HepG2 (cell line): Measurements from ENCODE around the gene NEK9. TPM values are rescaled to one million over a fixed set of nuclear protein-coding genes. Genes with fewer than 3 reads are reported as not detected.

ENCODE experiments used
- ATAC-seq: fragments of 200-7000 bp; cut with Tn5 transposase; 3 replicates; pipeline ENCODE4 v1.9.1; 2020; ENCODE audit warnings: mild to moderate bottlenecking, moderate library complexity
- BruUV-seq: library from RNA; stranded (reverse); fragments of 400-500 nt; replicated peaks from 2 replicates; lab custom pipeline; 2021; lab: Mats Ljungman, UMichigan
- CTCF ChIA-PET: fragments of 300-600 bp; formaldehyde crosslinking; extraction: SDS; loops from one replicate; lab custom pipeline; 2021; ENCODE audit warnings: low total read pairs, inconsistent platforms, low intra/inter-chr PET ratio; lab: Yijun Ruan, JAX
- POLR2A ChIA-PET: fragments of 350-600 bp; sonication (Branson Sonifier 250); formaldehyde crosslinking; loops from one replicate; lab custom pipeline; 2020; ENCODE audit warnings: antibody characterized with exemption, inconsistent platforms; lab: Yijun Ruan, JAX
- DNase-seq: peaks from one replicate; pipeline ENCODE4 v3.0.0-alpha.2; 2015; ENCODE audit warnings: low spot score
- FAIRE-seq: peaks from 3 replicates; lab custom pipeline; 2011; peaks lifted over from hg19 to GRCh38; lab: Jason Lieb, UNC
- H2AFZ ChIP-seq: one replicate; pipeline ENCODE4 v1.6.1; 2011; ENCODE audit warnings: low read length, inconsistent platforms
- H3K27ac ChIP-seq: fragments of 300-600 bp; 3 replicates; pipeline ENCODE4 v1.8.0; 2011; ENCODE audit warnings: mixed run types, mild to moderate bottlenecking, mixed read lengths, low read length, inconsistent platforms; ENCODE audit not compliant: insufficient read depth; ENCODE audit errors: extremely low read length
- H3K27me3 ChIP-seq, 2 experiments: fragments of 200-600 bp in 1 of 2; 2 replicates in 1 of 2; 3 replicates in 1 of 2; pipeline versions ENCODE4 v1.6.0 to v1.8.0; 2011; ENCODE audit warnings: low read length in 2 of 2, mild to moderate bottlenecking in 2 of 2, moderate library complexity in 2 of 2, inconsistent platforms in 1 of 2; ENCODE audit not compliant: insufficient read depth in 2 of 2, control insufficient read depth in 1 of 2
- H3K36me3 ChIP-seq, 2 experiments: fragments of 200-600 bp in 1 of 2; replicated peaks in 1 of 2; 2 replicates in 1 of 2; 3 replicates in 1 of 2; pipeline versions ENCODE4 v1.5.1 to v1.8.0; 2011; ENCODE audit warnings: low read length in 2 of 2, inconsistent platforms in 1 of 2; ENCODE audit not compliant: insufficient read depth in 2 of 2, control insufficient read depth in 1 of 2
- H3K4me1 ChIP-seq: 2 replicates; pipeline ENCODE4 v1.5.1; 2012; ENCODE audit warnings: low read length, inconsistent platforms; ENCODE audit not compliant: insufficient read depth
- H3K4me2 ChIP-seq: 2 replicates; pipeline ENCODE4 v1.6.0; 2011; ENCODE audit warnings: low read depth, low read length, inconsistent platforms
- H3K4me3 ChIP-seq, 3 experiments: fragments of 200-600 bp in 1 of 3; sonication (generic), shearing (Covaris generic) in 1 of 3; replicated peaks in 1 of 3; 2 replicates each; pipeline ENCODE4 v1.5.1; 2011 to 2016; ENCODE audit warnings: low read length in 3 of 3, inconsistent platforms in 2 of 3, low read depth in 2 of 3, mild to moderate bottlenecking in 2 of 3, control low read depth in 1 of 3, mixed read lengths in 1 of 3; ENCODE audit not compliant: insufficient read depth in 1 of 3
- H3K79me2 ChIP-seq: one replicate; pipeline ENCODE4 v1.6.1; 2011; ENCODE audit warnings: low read length, inconsistent platforms; ENCODE audit not compliant: insufficient read depth
- H3K9ac ChIP-seq: 2 replicates; pipeline ENCODE4 v1.6.0; 2011; ENCODE audit warnings: mild to moderate bottlenecking, low read depth, low read length, inconsistent platforms; ENCODE audit not compliant: insufficient read depth
- H3K9me3 ChIP-seq: 2 replicates; pipeline ENCODE4 v1.5.1; 2012; ENCODE audit warnings: mild to moderate bottlenecking, low read length
- H4K20me1 ChIP-seq: 2 replicates; pipeline ENCODE4 v1.6.0; 2011; ENCODE audit warnings: inconsistent platforms, mild to moderate bottlenecking, low read length, moderate library complexity; ENCODE audit not compliant: insufficient read depth
- AGO1 ChIP-seq: fragments of 200-400 bp; formaldehyde crosslinking; IDR thresholded peaks from 2 replicates; pipeline ENCODE4 v1.6.1; 2017; ENCODE audit warnings: mild to moderate bottlenecking, low read depth, low read length, moderate library complexity; ENCODE audit not compliant: poor library complexity, severe bottlenecking
- GZF1 ChIP-seq: sonication (generic); formaldehyde crosslinking; IDR thresholded peaks from 2 replicates; pipeline ENCODE4 v1.5.1; 2020; ENCODE audit warnings: mild to moderate bottlenecking, missing genetic modification reagents
- HNF4A ChIP-seq: sonication (generic); formaldehyde crosslinking; IDR thresholded peaks from 2 replicates; pipeline ENCODE4 v1.4.0; 2020; ENCODE audit warnings: missing genetic modification reagents
- KLF6 ChIP-seq: IDR thresholded peaks from 2 replicates; pipeline ENCODE4 v1.8.0; 2016; ENCODE audit warnings: missing biosample characterization, missing genetic modification reagents
- MAFF ChIP-seq: IDR thresholded peaks from 2 replicates; pipeline ENCODE4 v1.6.1; 2011; ENCODE audit warnings: low read depth, low read length, improper control_type of control experiment
- MIER3 ChIP-seq: IDR thresholded peaks from 2 replicates; pipeline ENCODE4 v1.6.1; 2016; ENCODE audit warnings: missing compliant biosample characterization, borderline replicate concordance
- RBAK ChIP-seq: sonication (generic); formaldehyde crosslinking; IDR thresholded peaks from 2 replicates; pipeline ENCODE4 v1.5.1; 2020; ENCODE audit warnings: mild to moderate bottlenecking, missing genetic modification reagents
- SP5 ChIP-seq: IDR thresholded peaks from 2 replicates; pipeline ENCODE4 v1.6.1; 2016; ENCODE audit warnings: low read depth, borderline replicate concordance
- ZNF292 ChIP-seq: sonication (generic); formaldehyde crosslinking; IDR thresholded peaks from 2 replicates; pipeline ENCODE4 v1.8.1; 2022; ENCODE audit warnings: mild to moderate bottlenecking, low read depth, missing genetic modification reagents, borderline replicate concordance
- ZNF510 ChIP-seq: sonication (generic); formaldehyde crosslinking; IDR thresholded peaks from 2 replicates; pipeline ENCODE4 v1.4.0; 2020; ENCODE audit warnings: low read depth, mild to moderate bottlenecking, missing genetic modification reagents
- ZNF614 ChIP-seq: IDR thresholded peaks from 2 replicates; pipeline ENCODE4 v1.6.1; 2018; ENCODE audit warnings: missing biosample characterization, missing genetic modification reagents, inconsistent platforms, borderline replicate concordance
- WGBS: methylation state at CpG from one replicate; pipeline ENCODE4 v1.1.6; 2017; ENCODE audit warnings: low lambda C conversion rate; 5-methylcytosine and 5-hydroxymethylcytosine counted together
- in situ Hi-C: cut with HindIII; loops from 2 replicates; pipeline ENCODE4 v1.10.0; 2017; ENCODE audit warnings: low pct_unique_long_range_greater_than_20kb; ENCODE audit not compliant: extremely low pct_ligation_motif_present
- intact Hi-C: fragments of 100-400 bp; cut with micrococcal nuclease; formaldehyde crosslinking; loops from one replicate; pipeline ENCODE4 v1.10.0; 2022; ENCODE audit not compliant: unreplicated experiment
- polyA plus RNA-seq, 8 experiments: library from polyadenylated mRNA; depleted of rRNA in 3 of 8; stranded (reverse) in 7 of 8; unstranded in 1 of 8; fragments of >200 nt; fragmentation: Illumina TruSeq in 4 of 8; extraction: Trizol in 4 of 8; gene quantifications; 2 replicates each; pipeline versions ENCODE4 v1.2.1 to v1.2.3, GENCODE V29; 2011 to 2016; ENCODE audit warnings: low read depth in 4 of 8, missing spikeins in 1 of 8, mixed read lengths in 1 of 8; ENCODE audit not compliant: insufficient read depth in 1 of 8
- total RNA-seq, 5 experiments: library from RNA; depleted of rRNA; stranded (reverse); fragments of >200 nt; fragmentation: Illumina TruSeq; extraction: Trizol; gene quantifications; 2 replicates each; pipeline ENCODE4 v1.2.3, GENCODE V29; 2016; ENCODE audit warnings: low read depth in 1 of 5
- TF ChIP-seq, protein P1 (sequence below): sonication (generic); formaldehyde crosslinking; IDR thresholded peaks from 2 replicates; pipeline ENCODE4 v1.5.1; 2020; ENCODE audit warnings: mild to moderate bottlenecking, missing genetic modification reagents, moderate library complexity
- TF ChIP-seq, protein P2 (sequence below): sonication (generic); formaldehyde crosslinking; IDR thresholded peaks from 2 replicates; pipeline ENCODE4 v1.4.0; 2020; ENCODE audit warnings: mild to moderate bottlenecking, missing genetic modification reagents
- TF ChIP-seq, protein P3 (sequence below): sonication (generic); formaldehyde crosslinking; IDR thresholded peaks from 2 replicates; pipeline ENCODE4 v1.4.0; 2020; ENCODE audit warnings: missing genetic modification reagents; ENCODE audit errors: not compliant biosample characterization

NEK9 gene
- total and polyA plus RNA-seq, 2 of the 13 experiments (the other 11 are each of a cell fraction or from before 2014, with no cell fraction given): 16.5 to 27.3 TPM

DNA sequence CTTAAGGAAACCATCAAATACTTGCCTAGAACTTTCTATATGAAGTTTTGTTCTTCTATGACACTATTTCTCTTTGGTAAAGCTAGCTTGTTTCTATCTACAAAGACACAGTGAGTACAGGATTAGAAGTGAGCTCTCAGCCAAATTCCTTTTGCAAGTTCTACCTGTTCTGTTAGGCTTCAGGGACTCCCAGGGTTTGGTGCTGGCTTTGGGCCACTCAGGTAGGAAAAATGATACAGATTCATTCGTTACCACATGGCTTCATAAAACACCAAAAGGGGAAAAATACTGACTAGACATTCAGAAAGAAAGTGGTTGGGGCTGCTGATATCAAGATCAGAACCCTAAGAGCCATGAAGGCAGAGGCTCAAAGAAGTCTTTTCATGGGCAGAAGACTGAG, 43.6 kb downstream of the NEK9 start:
- intact Hi-C loops: no loop called here
- DNase-seq (no peak), ATAC-seq (no peak), FAIRE-seq (no peak)
- Histone ChIP-seq H3K9me3 (no peaks in the 10 kb centered on the region), H3K36me3 (peaks cover 11 to 29% of the 10 kb centered on the region in 2 experiments), H4K20me1 (no peaks in the 10 kb centered on the region), H3K27ac (no peak overlapping the region), H3K9ac (no peak overlapping the region), H2AFZ (no peak overlapping the region), H3K27me3 (no peaks in the 10 kb centered on the region), H3K4me3 (no peak overlapping the region), H3K4me1 (peaks cover 14% of the 10 kb centered on the region), H3K4me2 (no peak overlapping the region), H3K79me2 (no peaks in the 10 kb centered on the region)
- BruUV-seq: no TSS peak
- POLR2A ChIA-PET: interaction anchor here (1.1 kb wide), 1 partner anchor 14 kb away, joined by 3 read pairs; the partner anchor contains the start of gene ZC2HC1C
- TF ChIP-seq ZNF292 (CRISPR knock-in tag): no peak
- no peak for TF ChIP-seq ZNF614 (CRISPR knock-in tag)
- TF ChIP-seq HNF4A (CRISPR knock-in tag): no peak
- TF ChIP-seq RBAK: no peak
- TF ChIP-seq, protein P1, sequence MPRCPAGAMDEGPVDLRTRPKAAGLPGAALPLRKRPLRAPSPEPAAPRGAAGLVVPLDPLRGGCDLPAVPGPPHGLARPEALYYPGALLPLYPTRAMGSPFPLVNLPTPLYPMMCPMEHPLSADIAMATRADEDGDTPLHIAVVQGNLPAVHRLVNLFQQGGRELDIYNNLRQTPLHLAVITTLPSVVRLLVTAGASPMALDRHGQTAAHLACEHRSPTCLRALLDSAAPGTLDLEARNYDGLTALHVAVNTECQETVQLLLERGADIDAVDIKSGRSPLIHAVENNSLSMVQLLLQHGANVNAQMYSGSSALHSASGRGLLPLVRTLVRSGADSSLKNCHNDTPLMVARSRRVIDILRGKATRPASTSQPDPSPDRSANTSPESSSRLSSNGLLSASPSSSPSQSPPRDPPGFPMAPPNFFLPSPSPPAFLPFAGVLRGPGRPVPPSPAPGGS (CRISPR knock-in tag): no peak
- no peak for TF ChIP-seq SP5 (CRISPR knock-in tag)
- no peak for TF ChIP-seq MAFF
- TF ChIP-seq KLF6 (CRISPR knock-in tag): no peak
- TF ChIP-seq GZF1: no peak
- TF ChIP-seq, protein P2, sequence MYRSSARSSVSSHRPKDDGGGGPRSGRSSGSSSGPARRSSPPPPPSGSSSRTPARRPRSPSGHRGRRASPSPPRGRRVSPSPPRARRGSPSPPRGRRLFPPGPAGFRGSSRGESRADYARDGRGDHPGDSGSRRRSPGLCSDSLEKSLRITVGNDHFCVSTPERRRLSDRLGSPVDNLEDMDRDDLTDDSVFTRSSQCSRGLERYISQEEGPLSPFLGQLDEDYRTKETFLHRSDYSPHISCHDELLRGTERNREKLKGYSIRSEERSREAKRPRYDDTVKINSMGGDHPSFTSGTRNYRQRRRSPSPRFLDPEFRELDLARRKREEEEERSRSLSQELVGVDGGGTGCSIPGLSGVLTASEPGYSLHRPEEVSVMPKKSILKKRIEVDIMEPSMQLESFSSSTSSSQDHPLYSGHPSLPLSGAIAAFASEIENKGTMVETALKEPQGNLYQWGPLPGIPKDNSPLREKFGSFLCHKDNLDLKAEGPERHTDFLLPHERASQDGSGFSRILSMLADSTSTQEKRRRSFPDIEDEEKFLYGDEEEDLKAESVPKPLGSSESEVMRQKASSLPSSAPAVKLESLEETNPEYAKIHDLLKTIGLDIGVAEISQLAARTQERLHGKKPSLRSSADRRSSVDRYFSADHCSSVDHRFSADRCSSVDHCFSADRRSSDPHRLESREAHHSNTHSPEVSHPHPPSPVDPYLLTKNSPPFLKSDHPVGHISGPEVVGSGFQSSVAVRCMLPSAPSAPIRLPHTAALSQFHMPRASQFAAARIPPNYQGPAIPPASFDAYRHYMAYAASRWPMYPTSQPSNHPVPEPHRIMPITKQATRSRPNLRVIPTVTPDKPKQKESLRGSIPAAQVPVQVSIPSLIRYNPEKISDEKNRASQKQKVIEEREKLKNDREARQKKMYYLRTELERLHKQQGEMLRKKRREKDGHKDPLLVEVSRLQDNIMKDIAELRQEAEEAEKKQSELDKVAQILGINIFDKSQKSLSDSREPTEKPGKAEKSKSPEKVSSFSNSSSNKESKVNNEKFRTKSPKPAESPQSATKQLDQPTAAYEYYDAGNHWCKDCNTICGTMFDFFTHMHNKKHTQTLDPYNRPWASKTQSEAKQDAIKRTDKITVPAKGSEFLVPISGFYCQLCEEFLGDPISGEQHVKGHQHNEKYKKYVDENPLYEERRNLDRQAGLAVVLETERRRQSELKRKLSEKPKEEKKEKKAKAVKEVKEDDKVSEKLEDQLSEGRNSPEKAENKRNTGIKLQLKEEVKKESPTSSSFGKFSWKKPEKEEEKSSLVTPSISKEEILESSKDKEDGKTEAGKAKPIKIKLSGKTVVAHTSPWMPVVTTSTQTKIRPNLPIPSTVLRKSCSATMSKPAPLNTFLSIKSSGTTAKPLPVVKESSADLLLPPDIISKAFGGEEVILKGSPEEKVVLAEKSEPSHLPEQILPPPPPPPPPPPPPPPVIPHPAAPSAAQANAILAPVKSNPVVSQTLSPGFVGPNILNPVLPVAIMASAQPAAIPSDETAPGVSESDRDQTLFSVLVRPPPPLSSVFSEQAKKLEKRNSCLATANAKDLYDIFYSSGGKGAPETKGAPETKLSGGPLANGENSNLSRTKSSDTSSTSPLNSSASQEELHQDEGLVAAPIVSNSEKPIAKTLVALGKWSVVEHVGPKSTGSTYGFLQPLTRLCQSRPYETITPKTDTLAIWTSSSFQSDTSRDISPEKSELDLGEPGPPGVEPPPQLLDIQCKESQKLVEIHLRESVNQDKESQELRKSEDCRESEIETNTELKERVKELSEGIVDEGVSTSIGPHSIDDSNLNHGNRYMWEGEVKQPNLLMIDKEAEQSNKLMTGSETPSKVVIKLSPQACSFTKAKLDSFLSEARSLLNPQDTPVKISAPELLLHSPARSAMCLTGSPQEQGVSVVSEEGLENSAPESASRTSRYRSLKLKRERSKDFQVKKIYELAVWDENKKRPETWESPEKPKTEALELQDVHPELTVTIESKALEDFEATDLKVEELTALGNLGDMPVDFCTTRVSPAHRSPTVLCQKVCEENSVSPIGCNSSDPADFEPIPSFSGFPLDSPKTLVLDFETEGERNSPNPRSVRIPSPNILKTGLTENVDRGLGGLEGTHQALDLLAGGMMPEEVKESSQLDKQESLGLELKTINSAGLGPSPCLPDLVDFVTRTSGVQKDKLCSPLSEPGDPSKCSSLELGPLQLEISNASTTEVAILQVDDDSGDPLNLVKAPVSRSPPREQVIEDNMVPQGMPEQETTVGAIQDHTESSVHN (CRISPR knock-in tag): no peak
- no peak for TF ChIP-seq ZNF510 (CRISPR knock-in tag)
- TF ChIP-seq, protein P3, sequence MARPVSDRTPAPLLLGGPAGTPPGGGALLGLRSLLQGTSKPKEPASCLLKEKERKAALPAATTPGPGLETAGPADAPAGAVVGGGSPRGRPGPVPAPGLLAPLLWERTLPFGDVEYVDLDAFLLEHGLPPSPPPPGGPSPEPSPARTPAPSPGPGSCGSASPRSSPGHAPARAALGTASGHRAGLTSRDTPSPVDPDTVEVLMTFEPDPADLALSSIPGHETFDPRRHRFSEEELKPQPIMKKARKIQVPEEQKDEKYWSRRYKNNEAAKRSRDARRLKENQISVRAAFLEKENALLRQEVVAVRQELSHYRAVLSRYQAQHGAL: no peak
- TF ChIP-seq AGO1: no peak
- no peak for TF ChIP-seq MIER3
- 100% methylated on average over 1 of the region's 1 CpG for WGBS
- in situ Hi-C loops: no loop called here
- CTCF ChIA-PET: no interaction called here
